ENCODE data around the gene SUN3.

The SUN3 gene

GRCh38 chr7:47962262-47962661 is 66.6 kb downstream of the SUN3 start:
- Histone ChIP-seq H3K4me3 (ENCODE audit: insufficient read depth, low read depth, low read length) (no peak overlapping the region), H3K9me3 (ENCODE audit: control insufficient read depth, low read length) (no peaks in the 10 kb centered on the region), H3K4me1 (ENCODE audit: control insufficient read depth, insufficient read depth, low read length) (no peaks in the 10 kb centered on the region), H3K27ac (ENCODE audit: insufficient read depth, low read depth, low read length, poor library complexity, severe bottlenecking) (no peak overlapping the region), H3K36me3 (ENCODE audit: control insufficient read depth, insufficient read depth, low read length) (peaks cover 55% of the 10 kb centered on the region), H3K27me3 (ENCODE audit: control insufficient read depth, insufficient read depth, low read length, poor library complexity, severe bottlenecking) (no peaks in the 10 kb centered on the region)
- WGBS, 2 experiments: 91 to 92% methylated on average over 3 of the region's 3 CpGs

- 77 to 81% methylated on average over 6 of the region's 6 CpGs for WGBS, 2 experiments
- H3K36me3 ChIP-seq (ENCODE audit: control insufficient read depth, insufficient read depth, low read length): peaks cover 20% of the 10 kb centered on the region
- H3K4me1 ChIP-seq (ENCODE audit: control insufficient read depth, insufficient read depth, low read length): no peaks in the 10 kb centered on the region
- H3K4me3 ChIP-seq (ENCODE audit: insufficient read depth, low read depth, low read length): no peak overlapping the region
- no peak overlapping the region for H3K27ac ChIP-seq (ENCODE audit: insufficient read depth, low read depth, low read length, poor library complexity, severe bottlenecking)
- H3K27me3 ChIP-seq (ENCODE audit: control insufficient read depth, insufficient read depth, low read length, poor library complexity, severe bottlenecking): no peaks in the 10 kb centered on the region
- no peaks in the 10 kb centered on the region for H3K9me3 ChIP-seq (ENCODE audit: control insufficient read depth, low read length)
Observed at GRCh38 chr7:47957156-47957555, 71.8 kb downstream of the SUN3 start.

GRCh38 chr7:47956220-47956619 is 72.7 kb downstream of the SUN3 start:
- no peak overlapping the region for H3K4me3 ChIP-seq (ENCODE audit: insufficient read depth, low read depth, low read length)
- no peaks in the 10 kb centered on the region for H3K4me1 ChIP-seq (ENCODE audit: control insufficient read depth, insufficient read depth, low read length)
- no peak overlapping the region for H3K27ac ChIP-seq (ENCODE audit: insufficient read depth, low read depth, low read length, poor library complexity, severe bottlenecking)
- no peaks in the 10 kb centered on the region for H3K27me3 ChIP-seq (ENCODE audit: control insufficient read depth, insufficient read depth, low read length, poor library complexity, severe bottlenecking)
- peaks cover 10% of the 10 kb centered on the region for H3K36me3 ChIP-seq (ENCODE audit: control insufficient read depth, insufficient read depth, low read length)
- 72 to 74% methylated on average over 6 of the region's 6 CpGs for WGBS, 2 experiments
- no peaks in the 10 kb centered on the region for H3K9me3 ChIP-seq (ENCODE audit: control insufficient read depth, low read length)

- no peak overlapping the region for H3K27ac ChIP-seq (ENCODE audit: insufficient read depth, low read depth, low read length, poor library complexity, severe bottlenecking)
- WGBS, 2 experiments: 95% methylated on average over 4 of the region's 4 CpGs
Observed at GRCh38 chr7:47954231-47954911, 74.5 kb downstream of the SUN3 start.

GRCh38 chr7:47953822-47954221 is 75.1 kb downstream of the SUN3 start:
- peaks cover 4% of the 10 kb centered on the region for H3K36me3 ChIP-seq (ENCODE audit: control insufficient read depth, insufficient read depth, low read length)
- no peak overlapping the region for H3K27ac ChIP-seq (ENCODE audit: insufficient read depth, low read depth, low read length, poor library complexity, severe bottlenecking)
- no peaks in the 10 kb centered on the region for H3K27me3 ChIP-seq (ENCODE audit: control insufficient read depth, insufficient read depth, low read length, poor library complexity, severe bottlenecking)
- H3K4me3 ChIP-seq (ENCODE audit: insufficient read depth, low read depth, low read length): no peak overlapping the region
- WGBS, 2 experiments: 96 to 97% methylated on average over 4 of the region's 4 CpGs
- H3K9me3 ChIP-seq (ENCODE audit: control insufficient read depth, low read length): no peaks in the 10 kb centered on the region
- H3K4me1 ChIP-seq (ENCODE audit: control insufficient read depth, insufficient read depth, low read length): no peaks in the 10 kb centered on the region

More at GRCh38 chr7:47954231-47954911, 74.5 kb downstream of the SUN3 start:
- Histone ChIP-seq H3K36me3 (ENCODE audit: control insufficient read depth, insufficient read depth, low read length) (peaks cover 4% of the 10 kb centered on the region), H3K9me3 (ENCODE audit: control insufficient read depth, low read length) (no peaks in the 10 kb centered on the region), H3K4me1 (ENCODE audit: control insufficient read depth, insufficient read depth, low read length) (no peaks in the 10 kb centered on the region), H3K4me3 (ENCODE audit: insufficient read depth, low read depth, low read length) (no peak overlapping the region), H3K27me3 (ENCODE audit: control insufficient read depth, insufficient read depth, low read length, poor library complexity, severe bottlenecking) (no peaks in the 10 kb centered on the region)

GRCh38 chr7:47952224-47952623 is 76.7 kb downstream of the SUN3 start:
- 87 to 90% methylated on average over 4 of the region's 4 CpGs for WGBS, 2 experiments
- no peaks in the 10 kb centered on the region for H3K9me3 ChIP-seq (ENCODE audit: control insufficient read depth, low read length)
- H3K27me3 ChIP-seq (ENCODE audit: control insufficient read depth, insufficient read depth, low read length, poor library complexity, severe bottlenecking): no peaks in the 10 kb centered on the region
- no peak overlapping the region for H3K27ac ChIP-seq (ENCODE audit: insufficient read depth, low read depth, low read length, poor library complexity, severe bottlenecking)
- no peaks in the 10 kb centered on the region for H3K4me1 ChIP-seq (ENCODE audit: control insufficient read depth, insufficient read depth, low read length)
- no peak overlapping the region for H3K4me3 ChIP-seq (ENCODE audit: insufficient read depth, low read depth, low read length)
- H3K36me3 ChIP-seq (ENCODE audit: control insufficient read depth, insufficient read depth, low read length): peaks cover 4% of the 10 kb centered on the region

GRCh38 chr7:47951374-47951773 is 77.5 kb downstream of the SUN3 start:
- Histone ChIP-seq H3K9me3 (ENCODE audit: control insufficient read depth, low read length) (no peaks in the 10 kb centered on the region), H3K27me3 (ENCODE audit: control insufficient read depth, insufficient read depth, low read length, poor library complexity, severe bottlenecking) (no peaks in the 10 kb centered on the region), H3K4me3 (ENCODE audit: insufficient read depth, low read depth, low read length) (no peak overlapping the region), H3K4me1 (ENCODE audit: control insufficient read depth, insufficient read depth, low read length) (no peaks in the 10 kb centered on the region), H3K36me3 (ENCODE audit: control insufficient read depth, insufficient read depth, low read length) (peaks cover 4% of the 10 kb centered on the region), H3K27ac (ENCODE audit: insufficient read depth, low read depth, low read length, poor library complexity, severe bottlenecking) (no peak overlapping the region)

GRCh38 chr7:47950714-47951113 is 78.2 kb downstream of the SUN3 start:
- H3K27ac ChIP-seq (ENCODE audit: insufficient read depth, low read depth, low read length, poor library complexity, severe bottlenecking): no peak overlapping the region
- no peaks in the 10 kb centered on the region for H3K9me3 ChIP-seq (ENCODE audit: control insufficient read depth, low read length)
- no peaks in the 10 kb centered on the region for H3K4me1 ChIP-seq (ENCODE audit: control insufficient read depth, insufficient read depth, low read length)
- H3K27me3 ChIP-seq (ENCODE audit: control insufficient read depth, insufficient read depth, low read length, poor library complexity, severe bottlenecking): no peaks in the 10 kb centered on the region
- H3K36me3 ChIP-seq (ENCODE audit: control insufficient read depth, insufficient read depth, low read length): peaks cover under 1% of the 10 kb centered on the region
- no peak overlapping the region for H3K4me3 ChIP-seq (ENCODE audit: insufficient read depth, low read depth, low read length)
- WGBS, 2 experiments: 75 to 79% methylated on average over 9 to 11 of the region's 11 CpGs

GRCh38 chr7:47949703-47950102 is 79.2 kb downstream of the SUN3 start:
- Histone ChIP-seq H3K27me3 (ENCODE audit: control insufficient read depth, insufficient read depth, low read length, poor library complexity, severe bottlenecking) (no peaks in the 10 kb centered on the region), H3K27ac (ENCODE audit: insufficient read depth, low read depth, low read length, poor library complexity, severe bottlenecking) (no peak overlapping the region), H3K36me3 (ENCODE audit: control insufficient read depth, insufficient read depth, low read length) (no peaks in the 10 kb centered on the region), H3K9me3 (ENCODE audit: control insufficient read depth, low read length) (no peaks in the 10 kb centered on the region), H3K4me1 (ENCODE audit: control insufficient read depth, insufficient read depth, low read length) (no peaks in the 10 kb centered on the region), H3K4me3 (ENCODE audit: insufficient read depth, low read depth, low read length) (no peak overlapping the region)
- WGBS, 2 experiments: 91 to 95% methylated on average over 4 of the region's 4 CpGs

- Histone ChIP-seq H3K36me3 (ENCODE audit: control insufficient read depth, insufficient read depth, low read length) (no peaks in the 10 kb centered on the region), H3K9me3 (ENCODE audit: control insufficient read depth, low read length) (no peaks in the 10 kb centered on the region), H3K27ac (ENCODE audit: insufficient read depth, low read depth, low read length, poor library complexity, severe bottlenecking) (no peak within 1 kb of the TSS), H3K27me3 (ENCODE audit: control insufficient read depth, insufficient read depth, low read length, poor library complexity, severe bottlenecking) (no peaks in the 10 kb centered on the region), H3K4me1 (ENCODE audit: control insufficient read depth, insufficient read depth, low read length) (no peaks in the 10 kb centered on the region), H3K4me3 (ENCODE audit: insufficient read depth, low read depth, low read length) (no peak within 1 kb of the TSS)
- WGBS, 2 experiments: 91 to 93% methylated on average over 7 of the region's 7 CpGs
Observed at GRCh38 chr7:47948141-47948790, 80.6 kb downstream of the SUN3 start, which contains the start of gene PKD1L1. Gene PKD1L1 (minus strand): TSS chr7:47948466. CDS start chr7:47948440, 26 bp downstream.

Data from ectodermal cell (in vitro differentiated cells).